DOHH2 (cell line): ENCODE data around the gene KIF21A.

ENCODE experiments used
- H3F3A ChIP-seq: fragments of 200-600 bp; sonication (generic), shearing (Covaris generic); 2 replicates; pipeline ENCODE4 v1.6.0; 2016; ENCODE audit warnings: antibody characterized with exemption, mild to moderate bottlenecking; ENCODE audit not compliant: control insufficient read depth, insufficient read depth
- H3K27ac ChIP-seq: fragments of 200-600 bp; sonication (generic); 2 replicates; pipeline ENCODE4 v1.5.1; 2014; ENCODE audit warnings: low read depth, mild to moderate bottlenecking, low read length, moderate library complexity
- H3K27me3 ChIP-seq: fragments of 200-600 bp; sonication (generic); 2 replicates; pipeline ENCODE4 v1.6.1; 2014; ENCODE audit warnings: mild to moderate bottlenecking, low read length, mixed read lengths; ENCODE audit not compliant: control insufficient read depth
- H3K36me3 ChIP-seq: fragments of 200-600 bp; sonication (generic); 2 replicates; pipeline ENCODE4 v1.6.1; 2014; ENCODE audit warnings: mild to moderate bottlenecking, low read length, moderate library complexity, mixed read lengths; ENCODE audit not compliant: control insufficient read depth
- H3K4me1 ChIP-seq: fragments of 200-600 bp; sonication (generic); 2 replicates; pipeline ENCODE4 v1.6.1; 2014; ENCODE audit warnings: mild to moderate bottlenecking, low read length, mixed read lengths; ENCODE audit not compliant: control insufficient read depth
- H3K4me2 ChIP-seq: fragments of 200-600 bp; sonication (generic); 2 replicates; pipeline ENCODE4 v1.6.0; 2014; ENCODE audit warnings: mild to moderate bottlenecking, low read length, moderate library complexity
- H3K4me3 ChIP-seq: fragments of 200-600 bp; sonication (generic); 2 replicates; pipeline ENCODE4 v1.5.1; 2014; ENCODE audit warnings: mild to moderate bottlenecking, low read length, mixed read lengths
- H3K79me2 ChIP-seq: fragments of 200-600 bp; sonication (generic); 2 replicates; pipeline ENCODE4 v1.6.1; 2014; ENCODE audit warnings: mild to moderate bottlenecking, low read length, mixed read lengths; ENCODE audit not compliant: control insufficient read depth
- H3K9me2 ChIP-seq: fragments of 200-600 bp; sonication (generic); replicated peaks from 2 replicates; pipeline ENCODE4 v1.6.1; 2014; ENCODE audit warnings: mild to moderate bottlenecking, low read length, mixed read lengths; ENCODE audit not compliant: control insufficient read depth
- H3K9me3 ChIP-seq: fragments of 200-600 bp; sonication (generic); 2 replicates; pipeline ENCODE4 v1.6.1; 2014; ENCODE audit warnings: antibody characterized with exemption, low read length, mixed read lengths; ENCODE audit not compliant: control insufficient read depth, insufficient read depth
- H4K20me1 ChIP-seq: fragments of 200-600 bp; sonication (generic); 2 replicates; pipeline ENCODE4 v1.6.0; 2014; ENCODE audit warnings: low read depth, mild to moderate bottlenecking, antibody characterized with exemption, low read length, moderate library complexity; ENCODE audit not compliant: control insufficient read depth, insufficient read depth
- EZH2phosphoT487 ChIP-seq: fragments of 200-600 bp; sonication (generic); IDR thresholded peaks from 2 replicates; pipeline ENCODE4 v1.6.1; 2017; ENCODE audit warnings: borderline replicate concordance, mild to moderate bottlenecking, antibody characterized with exemption, low read length, moderate library complexity, mixed read lengths
- TF ChIP-seq, protein P1 (sequence below): fragments of 200-600 bp; sonication (generic); IDR thresholded peaks from one replicate; pipeline ENCODE4 v1.5.1; 2014; ENCODE audit warnings: antibody characterized with exemption, mild to moderate bottlenecking, low read depth, low read length; ENCODE audit not compliant: poor library complexity, severe bottlenecking

KIF21A gene

DNA sequence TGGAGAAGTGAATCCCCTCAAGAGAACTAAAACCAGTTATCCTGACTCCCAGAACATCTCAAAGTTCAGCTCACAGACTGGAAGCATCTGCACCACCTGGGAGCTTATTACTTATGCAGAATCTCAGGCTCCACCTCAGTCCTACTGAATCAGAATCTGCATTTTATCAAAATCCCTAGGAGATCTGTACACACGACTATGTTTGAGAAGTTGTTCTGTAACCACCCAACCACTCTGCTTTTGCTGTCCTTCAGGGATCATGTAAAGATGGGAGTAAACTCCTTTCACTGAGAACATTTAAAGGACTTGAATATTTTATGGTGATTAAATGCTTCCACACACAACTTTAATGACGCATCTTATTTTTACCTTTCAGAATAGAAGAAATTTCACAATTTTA, 98.0 kb downstream of the KIF21A start:
- Histone ChIP-seq H3K27ac (no peak overlapping the region), H3K27me3 (no peaks in the 10 kb centered on the region), H3K4me3 (no peak overlapping the region), H3F3A (no peaks in the 10 kb centered on the region), H3K36me3 (no peaks in the 10 kb centered on the region), H3K4me2 (no peak overlapping the region), H3K9me2 (no peaks in the 10 kb centered on the region), H4K20me1 (no peaks in the 10 kb centered on the region), H3K9me3 (no peaks in the 10 kb centered on the region), H3K4me1 (no peaks in the 10 kb centered on the region), H3K79me2 (no peaks in the 10 kb centered on the region)
- no peak for TF ChIP-seq EZH2phosphoT487
- TF ChIP-seq, protein P1, sequence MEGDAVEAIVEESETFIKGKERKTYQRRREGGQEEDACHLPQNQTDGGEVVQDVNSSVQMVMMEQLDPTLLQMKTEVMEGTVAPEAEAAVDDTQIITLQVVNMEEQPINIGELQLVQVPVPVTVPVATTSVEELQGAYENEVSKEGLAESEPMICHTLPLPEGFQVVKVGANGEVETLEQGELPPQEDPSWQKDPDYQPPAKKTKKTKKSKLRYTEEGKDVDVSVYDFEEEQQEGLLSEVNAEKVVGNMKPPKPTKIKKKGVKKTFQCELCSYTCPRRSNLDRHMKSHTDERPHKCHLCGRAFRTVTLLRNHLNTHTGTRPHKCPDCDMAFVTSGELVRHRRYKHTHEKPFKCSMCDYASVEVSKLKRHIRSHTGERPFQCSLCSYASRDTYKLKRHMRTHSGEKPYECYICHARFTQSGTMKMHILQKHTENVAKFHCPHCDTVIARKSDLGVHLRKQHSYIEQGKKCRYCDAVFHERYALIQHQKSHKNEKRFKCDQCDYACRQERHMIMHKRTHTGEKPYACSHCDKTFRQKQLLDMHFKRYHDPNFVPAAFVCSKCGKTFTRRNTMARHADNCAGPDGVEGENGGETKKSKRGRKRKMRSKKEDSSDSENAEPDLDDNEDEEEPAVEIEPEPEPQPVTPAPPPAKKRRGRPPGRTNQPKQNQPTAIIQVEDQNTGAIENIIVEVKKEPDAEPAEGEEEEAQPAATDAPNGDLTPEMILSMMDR = no peak

DNA sequence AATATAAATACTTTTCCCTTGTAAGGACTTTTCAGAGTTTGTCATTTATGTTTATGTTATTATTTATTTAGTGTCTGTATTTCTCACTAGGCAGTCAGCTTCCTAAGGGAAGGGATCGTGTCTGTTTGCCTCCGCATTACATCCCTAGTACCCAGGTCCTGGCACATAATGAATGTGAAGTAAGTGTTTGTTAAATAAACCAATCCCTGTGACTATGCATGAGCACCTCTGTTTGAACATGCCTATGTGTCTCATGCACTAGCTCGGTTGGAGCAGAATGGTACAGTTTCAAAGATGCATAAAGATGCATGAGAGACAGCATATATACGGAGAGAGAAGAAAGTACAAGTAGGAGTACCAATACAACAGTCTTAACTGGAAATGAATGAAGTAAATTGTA, 99.3 kb downstream of the KIF21A start:
- TF ChIP-seq, protein P1 = no peak
- TF ChIP-seq EZH2phosphoT487 = no peak
- H3K79me2 ChIP-seq = no peaks in the 10 kb centered on the region
- H3K27me3 ChIP-seq = no peaks in the 10 kb centered on the region
- H3K9me2 ChIP-seq = no peaks in the 10 kb centered on the region
- no peaks in the 10 kb centered on the region for H3K4me1 ChIP-seq
- no peaks in the 10 kb centered on the region for H3K9me3 ChIP-seq
- H3K4me2 ChIP-seq = no peak overlapping the region
- no peak overlapping the region for H3K4me3 ChIP-seq
- H4K20me1 ChIP-seq = no peaks in the 10 kb centered on the region
- no peak overlapping the region for H3K27ac ChIP-seq
- no peaks in the 10 kb centered on the region for H3K36me3 ChIP-seq
- no peaks in the 10 kb centered on the region for H3F3A ChIP-seq

DNA sequence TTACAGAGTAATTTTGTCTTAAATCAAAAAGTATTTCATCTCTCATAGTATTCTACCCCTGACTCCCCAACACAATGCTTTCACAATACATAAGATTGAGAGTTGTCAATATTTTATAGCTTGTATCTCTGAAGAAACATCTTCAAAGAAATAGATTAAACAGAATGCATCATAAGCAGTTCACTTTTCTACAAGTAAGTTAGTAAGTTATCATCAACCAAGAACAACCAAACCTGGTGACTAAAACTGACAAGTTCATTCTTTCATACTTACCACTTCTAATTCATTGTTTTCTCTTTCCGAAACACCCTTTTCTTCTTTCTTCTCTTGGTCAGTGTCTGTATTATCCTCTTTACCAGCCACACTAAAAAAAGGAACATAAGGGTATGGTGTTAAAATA, 101.2 kb downstream of the KIF21A start:
- H3K4me1 ChIP-seq = no peaks in the 10 kb centered on the region

More for the DNA sequence above, 101.2 kb downstream of the KIF21A start:
- TF ChIP-seq, protein P1 = no peak
- no peak for TF ChIP-seq EZH2phosphoT487
- no peaks in the 10 kb centered on the region for H3K9me3 ChIP-seq
- no peak overlapping the region for H3K4me3 ChIP-seq
- no peaks in the 10 kb centered on the region for H3K36me3 ChIP-seq
- no peaks in the 10 kb centered on the region for H3K79me2 ChIP-seq
- H3K9me2 ChIP-seq = no peaks in the 10 kb centered on the region
- H3K27ac ChIP-seq = no peak overlapping the region
- no peak overlapping the region for H3K4me2 ChIP-seq
- H4K20me1 ChIP-seq = no peaks in the 10 kb centered on the region
- H3F3A ChIP-seq = no peaks in the 10 kb centered on the region
- no peaks in the 10 kb centered on the region for H3K27me3 ChIP-seq
